Measurements from ENCODE around the gene NAPA. TPM values are rescaled to one million over a fixed set of nuclear protein-coding genes. Genes with fewer than 3 reads are reported as not detected.

The NAPA gene
- total and polyA plus RNA-seq, 7 donors, result 84.9 to 167 (median 97.4) TPM

- Histone ChIP-seq H3K4me3 (no peak overlapping the region), H3K27ac (no peak overlapping the region), H3K9me3 (no peaks in the 10 kb centered on the region), H3K4me1 (no peaks in the 10 kb centered on the region), H3K27me3 (no peaks in the 10 kb centered on the region), H3K36me3 (no peaks in the 10 kb centered on the region)
- 84 to 87% methylated on average over 16 of the region's 16 CpGs for WGBS, 2 donors
- intact Hi-C loops (cut with DNase I), result no loop called here
- TF ChIP-seq POLR2AphosphoS5 (IDR thresholded peaks at IDR 0.05) (no peak), POLR2A (IDR thresholded peaks at IDR 0.05) (no peak), EP300 (IDR thresholded peaks at IDR 0.05) (no peak), CTCF (IDR thresholded peaks at IDR 0.05) (no peak)
- no peak for DNase-seq
Measured at GRCh38 chr19:47529018-47529742, 14.3 kb upstream of the NAPA start.

GRCh38 chr19:47526798-47527197, 11.9 kb upstream of the NAPA start:
- no peak overlapping the region for H3K27ac ChIP-seq
- intact Hi-C loops (cut with DNase I), result no loop called here
- TF ChIP-seq POLR2A (IDR thresholded peaks at IDR 0.05) (no peak), POLR2AphosphoS5 (IDR thresholded peaks at IDR 0.05) (no peak), CTCF (IDR thresholded peaks at IDR 0.05) (no peak), EP300 (IDR thresholded peaks at IDR 0.05) (no peak)
- H3K4me3 ChIP-seq, result no peak overlapping the region
- no peaks in the 10 kb centered on the region for H3K9me3 ChIP-seq
- no peaks in the 10 kb centered on the region for H3K27me3 ChIP-seq
- H3K4me1 ChIP-seq, result peaks cover 0 to 19% (median 13%) of the 10 kb centered on the region in 4 donors
- 83 to 85% methylated on average over 3 of the region's 3 CpGs for WGBS, 2 donors
- no peak for DNase-seq
- no peaks in the 10 kb centered on the region for H3K36me3 ChIP-seq

- no peaks in the 10 kb centered on the region for H3K36me3 ChIP-seq
- intact Hi-C loops (cut with DNase I), result no loop called here
- H3K27me3 ChIP-seq, result no peaks in the 10 kb centered on the region
- H3K4me1 ChIP-seq, result peaks cover 0 to 22% (median 15%) of the 10 kb centered on the region in 4 donors
- H3K4me3 ChIP-seq, result no peak overlapping the region
- no peaks in the 10 kb centered on the region for H3K9me3 ChIP-seq
- 6 to 32% methylated on average over 7 of the region's 7 CpGs for WGBS, 2 donors
- H3K27ac ChIP-seq, result no peak overlapping the region
- DNase-seq, result no peak
- TF ChIP-seq POLR2AphosphoS5 (IDR thresholded peaks at IDR 0.05), result no peak
- no peak for TF ChIP-seq EP300 (IDR thresholded peaks at IDR 0.05)
- TF ChIP-seq CTCF (IDR thresholded peaks at IDR 0.05), result no peak
- TF ChIP-seq POLR2A (IDR thresholded peaks at IDR 0.05), result no peak
Measured at GRCh38 chr19:47523473-47523872, 8.6 kb upstream of the NAPA start.

GRCh38 chr19:47521473-47522180, 6.8 kb upstream of the NAPA start:
- Histone ChIP-seq H3K36me3 (no peaks in the 10 kb centered on the region), H3K27ac (peak overlapping the region; percentile 32 to 79 (median 68))
- 70 to 79% methylated on average over 20 of the region's 20 CpGs for WGBS, 2 donors

More at GRCh38 chr19:47521473-47522180, 6.8 kb upstream of the NAPA start:
- no peak for TF ChIP-seq POLR2AphosphoS5 (IDR thresholded peaks at IDR 0.05)
- TF ChIP-seq POLR2A (IDR thresholded peaks at IDR 0.05), result no peak
- TF ChIP-seq EP300 (IDR thresholded peaks at IDR 0.05), result no peak
- no peak for TF ChIP-seq CTCF (IDR thresholded peaks at IDR 0.05)
- no peaks in the 10 kb centered on the region for H3K27me3 ChIP-seq
- intact Hi-C loops (cut with DNase I), result no loop called here
- DNase-seq, result no peak
- H3K4me1 ChIP-seq, result peaks cover 0 to 22% (median 15%) of the 10 kb centered on the region in 4 donors
- H3K4me3 ChIP-seq, result no peak overlapping the region
- H3K9me3 ChIP-seq, result no peaks in the 10 kb centered on the region

Measured in sigmoid colon (tissue), 7 donors.